Left ventricle myocardium inferior (tissue), 1 donor: Measurements from ENCODE around the gene SLC35B2. TPM values are rescaled to one million over a fixed set of nuclear protein-coding genes. Genes with fewer than 3 reads are reported as not detected.

Experiments used
- DNase-seq: peaks from one replicate; pipeline ENCODE4 v3.0.0-alpha.2; 2020
- H3K27ac ChIP-seq: fragments of 200-600 bp; replicated peaks from 2 replicates; pipeline ENCODE4 v1.8.0; 2021
- H3K27me3 ChIP-seq: fragments of 200-600 bp; 2 replicates; pipeline ENCODE4 v1.8.0; 2021; ENCODE audit warnings: low read depth
- H3K36me3 ChIP-seq: fragments of 200-600 bp; 2 replicates; pipeline ENCODE4 v1.8.0; 2021
- H3K4me1 ChIP-seq: fragments of 200-600 bp; 2 replicates; pipeline ENCODE4 v1.8.0; 2021
- H3K4me3 ChIP-seq: fragments of 200-600 bp; 2 replicates; pipeline ENCODE4 v1.8.0; 2021; ENCODE audit warnings: mild to moderate bottlenecking, moderate library complexity
- H3K9me3 ChIP-seq: fragments of 200-600 bp; replicated peaks from 2 replicates; pipeline ENCODE4 v1.8.0; 2021
- CTCF ChIP-seq: fragments of 200-600 bp; IDR thresholded peaks from 2 replicates; pipeline ENCODE4 v1.8.0; 2021; ENCODE audit warnings: antibody characterized with exemption, mild to moderate bottlenecking, borderline replicate concordance
- intact Hi-C: fragments of 100-400 bp; cut with micrococcal nuclease; formaldehyde crosslinking; loops from one replicate; pipeline ENCODE4 v1.11.0; 2022
- total RNA-seq: library from RNA; stranded (reverse); fragmentation: NEBNext Ultra II Directional; extraction: Animal tissue kit (Norgen Biotek cat#: 25700); gene quantifications from one replicate; pipeline ENCODE4 v1.2.1, GENCODE V29; 2021
- donor health status: DM: no; HTN: yes; CAD: no; lungs with severe emphysema.

The SLC35B2 gene
- total RNA-seq, 1 donor from 2014 or later = 20.2 TPM

GRCh38 chr6:44269921-44270525, 12.7 kb upstream of the SLC35B2 start, which contains the start of gene TMEM151B:
TSS of gene TMEM151B (plus strand) at chr6:44270450. CDS start at chr6:44270743, 293 bp downstream.
- peaks cover 71% of the 10 kb centered on the region for H3K27me3 ChIP-seq
- H3K4me3 ChIP-seq = peak within 1 kb of the TSS; percentile 57
- intact Hi-C loops = no loop called here
- DNase-seq = no peak
- H3K4me1 ChIP-seq = peaks cover 11% of the 10 kb centered on the region
- no peaks in the 10 kb centered on the region for H3K36me3 ChIP-seq
- H3K9me3 ChIP-seq = no peaks in the 10 kb centered on the region
- no peak within 1 kb of the TSS for H3K27ac ChIP-seq
- TF ChIP-seq CTCF = no peak

- intact Hi-C loops = no loop called here
- Histone ChIP-seq H3K4me3 (no peak overlapping the region), H3K27ac (no peak overlapping the region), H3K27me3 (peaks cover 64% of the 10 kb centered on the region), H3K4me1 (peaks cover 18% of the 10 kb centered on the region), H3K36me3 (no peaks in the 10 kb centered on the region), H3K9me3 (no peaks in the 10 kb centered on the region)
- no peak for TF ChIP-seq CTCF
- DNase-seq = no peak
These were observed 12.0 kb upstream of the SLC35B2 start for GRCh38 chr6:44269178-44269920.

- no peak overlapping the region for H3K4me3 ChIP-seq
- intact Hi-C loops = no loop called here
- peak; percentile 93 for TF ChIP-seq CTCF
- peaks cover 30% of the 10 kb centered on the region for H3K4me1 ChIP-seq
- no peaks in the 10 kb centered on the region for H3K9me3 ChIP-seq
- peaks cover 52% of the 10 kb centered on the region for H3K27me3 ChIP-seq
- H3K36me3 ChIP-seq = no peaks in the 10 kb centered on the region
- H3K27ac ChIP-seq = no peak overlapping the region
- DNase-seq = no peak
These were observed 10.8 kb upstream of the SLC35B2 start for GRCh38 chr6:44268095-44268628.

GRCh38 chr6:44267252-44267651, 9.9 kb upstream of the SLC35B2 start:
- no peak for DNase-seq
- H3K4me1 ChIP-seq = peaks cover 39% of the 10 kb centered on the region
- intact Hi-C loops = no loop called here

GRCh38 chr6:44266347-44266746, 9.0 kb upstream of the SLC35B2 start:
- intact Hi-C loops = no loop called here
- H3K27ac ChIP-seq = no peak overlapping the region
- no peaks in the 10 kb centered on the region for H3K36me3 ChIP-seq
- no peak overlapping the region for H3K4me3 ChIP-seq
- TF ChIP-seq CTCF = no peak
- DNase-seq = no peak
- peaks cover 39% of the 10 kb centered on the region for H3K4me1 ChIP-seq
- H3K27me3 ChIP-seq = peaks cover 34% of the 10 kb centered on the region
- no peaks in the 10 kb centered on the region for H3K9me3 ChIP-seq

More at GRCh38 chr6:44267252-44267651, 9.9 kb upstream of the SLC35B2 start:
- Histone ChIP-seq H3K27me3 (peaks cover 43% of the 10 kb centered on the region), H3K36me3 (no peaks in the 10 kb centered on the region), H3K4me3 (no peak overlapping the region), H3K27ac (no peak overlapping the region), H3K9me3 (no peaks in the 10 kb centered on the region)
- TF ChIP-seq CTCF = no peak
